ENCODE measurements around the gene CELF2. TPM values are rescaled to one million over a fixed set of nuclear protein-coding genes. Genes with fewer than 3 reads are reported as not detected.

CELF2 gene
- total and polyA plus RNA-seq, 9 of the 15 experiments (the other 6 are each of a cell fraction or from before 2014, with no cell fraction given) = 4.0 to 20.3 (median 11.1) TPM

- no peaks in the 10 kb centered on the region for H3K4me1 ChIP-seq (replicated peaks in 1 of 2; ENCODE audit: control insufficient read depth in 2 of 2, insufficient read depth in 2 of 2, low read length in 2 of 2)
- ChIA-PET CTCF (ENCODE audit: low intra/inter-chr PET ratio) (no interaction called here), POLR2A (no interaction called here)
- TF ChIP-seq GMEB1 (CRISPR knock-in tag; IDR thresholded peaks at IDR 0.05) (no peak), ESRRB (CRISPR knock-in tag; IDR thresholded peaks at IDR 0.05; ENCODE audit: borderline replicate concordance) (no peak), MYC (IDR thresholded peaks at IDR 0.05; ENCODE audit: low read depth, low read length) (no peak), MYC (CRISPR knock-in tag; IDR thresholded peaks at IDR 0.05; ENCODE audit: borderline replicate concordance, low read depth) (no peak), XRCC3 (IDR thresholded peaks at IDR 0.05) (no peak), ZNF589 (CRISPR knock-in tag; IDR thresholded peaks at IDR 0.05; ENCODE audit: low read depth) (no peak), TFAP4 (CRISPR knock-in tag; IDR thresholded peaks at IDR 0.05; ENCODE audit: borderline replicate concordance) (no peak), ETV5 (CRISPR knock-in tag; IDR thresholded peaks at IDR 0.05; ENCODE audit: low read depth) (no peak), ZFP30 (CRISPR knock-in tag; IDR thresholded peaks at IDR 0.05; ENCODE audit: borderline replicate concordance) (no peak), ZBTB43 (CRISPR knock-in tag; IDR thresholded peaks at IDR 0.05) (no peak), YBX1 (IDR thresholded peaks at IDR 0.05) (no peak), L3MBTL2 (IDR thresholded peaks at IDR 0.05) (no peak), MEIS2 (IDR thresholded peaks at IDR 0.05; ENCODE audit: partially characterized antibody) (no peak)
- intact Hi-C loops (cut with micrococcal nuclease) = no loop called here
- H2AFZ ChIP-seq (ENCODE audit: low read depth, low read length) = no peak overlapping the region
- no TSS peak for BruUV-seq (replicated peaks)
- H4K20me1 ChIP-seq (replicated peaks; ENCODE audit: control insufficient read depth, insufficient read depth, low read length) = no peaks in the 10 kb centered on the region
- peaks cover 0 to 10% of the 10 kb centered on the region in 2 experiments; a peak in 3 of 5 replicates for H3K27me3 ChIP-seq (ENCODE audit: control insufficient read depth in 2 of 2, insufficient read depth in 2 of 2, low read length in 2 of 2)
- H3K4me3 ChIP-seq = no peak overlapping the region
- no peak overlapping the region for H3K27ac ChIP-seq (ENCODE audit: extremely low read depth, low read depth, low read length)
- FAIRE-seq = no peak
- no peak overlapping the region for H3K9ac ChIP-seq (ENCODE audit: insufficient read depth in 1 of 2, low read depth in 2 of 2, low read length in 2 of 2)
- no peaks in the 10 kb centered on the region for H3K9me3 ChIP-seq (replicated peaks; ENCODE audit: control insufficient read depth, insufficient read depth, low read depth, low read length)
- DNase-seq (ENCODE audit: extremely low read depth in 1 of 4, low spot score in 3 of 4) = no peak
- no peaks in the 10 kb centered on the region for H3K9me1 ChIP-seq (ENCODE audit: control insufficient read depth, insufficient read depth, low read length)
- in situ Hi-C loops (cut with MboI) = no loop called here
- no peak overlapping the region for H3K4me2 ChIP-seq (ENCODE audit: insufficient read depth, low read length)
- ATAC-seq = no peak
- no peaks in the 10 kb centered on the region for H3K36me3 ChIP-seq (ENCODE audit: control insufficient read depth, insufficient read depth, low read length)
- H3K79me2 ChIP-seq (ENCODE audit: control insufficient read depth, insufficient read depth, low read length) = no peaks in the 10 kb centered on the region
These were observed 313.4 kb downstream of the CELF2 start for GRCh38 chr10:11331046-11331577.

Data from K562 (cell line).